D721Med (cell line): ENCODE results near the gene RGS10.
"Not testable (repeated sequence)": the region's sequence is repeated elsewhere in the genome, so short reads cannot be mapped to it uniquely, and the experiment has no call there.

Experiments
- DNase-seq: peaks from one replicate; pipeline ENCODE4 v3.0.0; 2011; ENCODE audit warnings: low spot score; ENCODE audit not compliant: insufficient read length
- FAIRE-seq: peaks from 2 replicates; lab custom pipeline; 2011; peaks lifted over from hg19 to GRCh38; lab: Jason Lieb, UNC
- CTCF ChIP-seq: IDR thresholded peaks from 2 replicates; pipeline ENCODE4 v1.5.1; 2012; ENCODE audit warnings: mild to moderate bottlenecking, control low read depth; ENCODE audit not compliant: insufficient read depth; ENCODE audit errors: missing control alignments

Gene RGS10

GRCh38 chr10:119537953-119538630 lies 4.4 kb downstream of the RGS10 start:
- TF ChIP-seq CTCF, result no peak
- no peak for FAIRE-seq
- DNase-seq, result no peak

- DNase-seq (no peak), FAIRE-seq (no peak)
- TF ChIP-seq CTCF, result no peak
Observed at GRCh38 chr10:119536508-119537025, 6.0 kb downstream of the RGS10 start.

GRCh38 chr10:119535837-119536507 lies 6.5 kb downstream of the RGS10 start:
- no peak for TF ChIP-seq CTCF
- FAIRE-seq, result no peak
- DNase-seq, result no peak

- no peak for DNase-seq
- no peak for FAIRE-seq
Observed at GRCh38 chr10:119535305-119535704, 7.2 kb downstream of the RGS10 start.

GRCh38 chr10:119533473-119533872 lies 9.0 kb downstream of the RGS10 start:
- no peak for TF ChIP-seq CTCF
- no peak for FAIRE-seq
- no peak for DNase-seq

More at GRCh38 chr10:119535305-119535704, 7.2 kb downstream of the RGS10 start:
- TF ChIP-seq CTCF, result no peak

- DNase-seq, FAIRE-seq: not testable (repeated sequence)
Observed at GRCh38 chr10:119532791-119533190, 9.7 kb downstream of the RGS10 start.

- FAIRE-seq, DNase-seq: not testable (repeated sequence)
Observed at GRCh38 chr10:119532251-119532650, 10.3 kb downstream of the RGS10 start.

GRCh38 chr10:119531067-119531466 lies 11.5 kb downstream of the RGS10 start:
- DNase-seq, result no peak

GRCh38 chr10:119528663-119529237 lies 13.8 kb downstream of the RGS10 start:
- FAIRE-seq, DNase-seq: not testable (repeated sequence)

More at GRCh38 chr10:119531067-119531466, 11.5 kb downstream of the RGS10 start:
- no peak for TF ChIP-seq CTCF
- no peak for FAIRE-seq
